Fibroblast of skin of abdomen (primary cell): ENCODE results near the gene PML.
"Not testable (repeated sequence)": the region's sequence is repeated elsewhere in the genome, so short reads cannot be mapped to it uniquely, and the experiment has no call there.

Source experiments
- DNase-seq: peaks from one replicate; pipeline ENCODE4 v3.0.0-alpha.2; 2013

Gene PML

GRCh38 chr15:73957785-73958184, 36.7 kb upstream of the PML start:
- no peak for DNase-seq

GRCh38 chr15:73959012-73959581, 35.4 kb upstream of the PML start:
- DNase-seq: no peak

GRCh38 chr15:73959801-73960200, 34.7 kb upstream of the PML start:
- DNase-seq: no peak

- DNase-seq: not testable (repeated sequence)
Observed at GRCh38 chr15:73960472-73961070, 33.9 kb upstream of the PML start.

- DNase-seq: no peak
Observed at GRCh38 chr15:73962433-73962832, 32.1 kb upstream of the PML start.

GRCh38 chr15:73964736-73965093, 29.8 kb upstream of the PML start:
- DNase-seq: peak; percentile 73

GRCh38 chr15:73965094-73965757, 29.3 kb upstream of the PML start:
- peak; percentile 27 for DNase-seq

- peak; percentile 67 for DNase-seq
Observed at GRCh38 chr15:73965758-73966113, 28.8 kb upstream of the PML start.

GRCh38 chr15:73968461-73968860, 26.1 kb upstream of the PML start:
- no peak for DNase-seq

- no peak for DNase-seq
Observed at GRCh38 chr15:73969151-73969759, 25.3 kb upstream of the PML start.

GRCh38 chr15:73972984-73973682, 21.4 kb upstream of the PML start:
- DNase-seq: peak; percentile 84

GRCh38 chr15:73973683-73974200, 20.8 kb upstream of the PML start:
- not testable (repeated sequence) for DNase-seq

- peak; percentile 69 for DNase-seq
Observed at GRCh38 chr15:73975440-73976125, 18.9 kb upstream of the PML start.

GRCh38 chr15:73978896-73979295, 15.6 kb upstream of the PML start:
- no peak for DNase-seq

- no peak for DNase-seq
Observed at GRCh38 chr15:73979636-73980035, 14.9 kb upstream of the PML start.

- no peak for DNase-seq
Observed at GRCh38 chr15:73981761-73982221, 12.7 kb upstream of the PML start.

GRCh38 chr15:73982222-73982962, 12.1 kb upstream of the PML start:
- DNase-seq: peak; percentile 98

GRCh38 chr15:73983211-73983727, 11.2 kb upstream of the PML start:
- DNase-seq: peak; percentile 82

GRCh38 chr15:73983773-73984172, 10.7 kb upstream of the PML start:
- no peak for DNase-seq

- no peak for DNase-seq
Observed at GRCh38 chr15:73984208-73984979, 10.1 kb upstream of the PML start.
